Fibroblast of the conjunctiva (primary cell): ENCODE results near the gene KRTDAP.
A peak's percentile ranks its signal among the peaks of the same experiment; 100 is the strongest.
"Not testable (repeated sequence)": the region's sequence is repeated elsewhere in the genome, so short reads cannot be mapped to it uniquely, and the experiment has no call there.

ENCODE experiments used
- DNase-seq: peaks from one replicate; pipeline ENCODE4 v3.0.0-alpha.2; 2010; ENCODE audit warnings: low read depth

KRTDAP gene

DNA sequence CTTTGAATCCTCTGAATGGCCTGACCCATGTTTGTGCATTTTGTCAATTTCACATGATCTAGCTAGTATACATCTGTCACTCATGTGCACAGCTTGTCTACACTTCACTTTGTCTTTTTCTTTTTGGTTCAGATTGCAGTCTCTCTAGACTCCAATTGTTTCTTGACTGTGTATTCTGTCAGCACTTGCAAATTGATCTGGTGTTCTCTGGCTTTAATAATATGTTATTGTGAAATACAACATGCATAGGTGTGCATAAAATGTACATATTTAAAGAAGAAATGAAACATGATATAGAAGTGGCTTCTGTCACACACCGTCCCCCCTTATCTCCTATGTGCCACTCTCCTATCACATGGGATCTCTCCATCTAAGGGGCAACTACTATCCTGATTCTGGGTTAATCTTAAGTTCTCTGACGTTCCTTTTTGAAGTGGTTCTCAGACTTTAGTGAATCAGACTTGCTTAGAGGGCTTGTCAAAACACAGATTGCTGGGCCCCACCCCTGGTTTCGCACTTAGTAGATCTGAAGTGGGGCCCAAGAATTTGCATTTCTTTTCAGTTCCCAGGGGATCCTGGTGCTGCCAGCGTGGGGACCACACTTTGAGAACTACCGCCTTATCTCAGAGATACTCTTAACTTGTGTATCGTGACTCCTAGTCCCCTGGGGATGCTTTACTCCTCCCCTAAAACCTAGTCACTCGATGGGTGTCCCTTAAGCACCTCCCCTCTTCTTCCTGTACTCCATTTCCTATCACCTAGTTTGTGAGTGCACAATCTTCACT lies 5.8 kb downstream of the KRTDAP start:
- no peak for DNase-seq

- DNase-seq: no peak
These were observed 7.2 kb downstream of the KRTDAP start for GRCh38 chr19:35483089-35483488.

DNA sequence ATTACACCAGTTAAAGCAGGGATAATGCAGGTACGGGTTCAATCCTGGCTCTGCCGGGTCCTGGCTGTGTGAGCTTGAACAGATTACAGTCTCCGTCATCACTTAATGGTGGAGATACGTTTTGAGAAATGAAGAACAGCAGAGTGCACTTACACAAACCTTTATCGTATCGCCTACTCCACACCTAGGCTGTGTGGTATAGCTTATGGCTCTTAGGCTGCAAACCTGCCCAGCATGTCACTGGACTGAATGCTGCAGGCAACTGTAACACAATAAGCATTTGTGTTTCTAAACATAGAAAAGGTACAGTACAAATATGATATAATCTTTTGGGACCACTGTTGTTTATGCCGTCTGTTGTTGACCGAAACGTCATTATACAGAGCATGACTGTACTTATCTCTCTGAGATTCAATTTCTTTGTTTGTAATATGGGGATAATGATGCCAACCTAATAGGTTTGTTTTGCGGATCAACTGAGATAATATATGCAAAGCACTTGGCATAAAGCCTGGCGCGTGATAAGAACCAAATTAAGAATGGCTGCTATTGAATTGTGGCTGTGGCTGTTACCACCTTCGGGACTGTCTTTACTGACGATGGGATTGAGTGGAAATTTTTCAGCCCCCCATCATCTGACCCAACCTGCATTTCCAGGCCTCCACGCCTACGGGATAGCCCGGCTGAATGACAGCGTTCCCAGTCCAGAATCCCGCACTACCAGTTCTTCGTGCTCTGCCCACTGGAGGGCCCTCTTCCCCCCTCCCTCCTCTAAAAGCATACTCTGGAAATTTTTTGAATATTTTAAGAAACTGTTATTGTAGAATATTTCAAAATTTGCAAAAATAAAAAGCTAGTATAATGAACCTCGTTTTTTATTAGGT lies 11.2 kb downstream of the KRTDAP start:
- no peak for DNase-seq

DNA sequence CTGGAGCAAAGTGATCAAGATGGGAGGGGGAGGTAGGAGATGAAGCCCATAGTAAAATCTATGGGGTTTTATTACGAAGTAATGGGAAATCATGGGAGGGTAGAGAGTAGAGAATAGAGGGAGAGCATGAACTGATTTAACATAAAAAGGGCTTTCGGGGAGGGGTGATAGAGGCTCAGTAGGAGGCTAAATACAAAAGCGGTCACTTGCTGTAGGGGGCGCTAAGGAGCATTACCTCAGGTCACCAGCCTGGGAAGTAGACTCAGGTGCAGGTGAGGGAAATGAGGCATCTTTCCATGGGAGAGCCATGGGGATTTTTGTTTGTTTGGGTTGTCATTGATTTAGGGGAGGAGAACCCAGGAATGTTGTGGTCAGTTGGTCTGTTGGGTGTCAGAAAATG lies 14.1 kb downstream of the KRTDAP start:
- DNase-seq: no peak

DNA sequence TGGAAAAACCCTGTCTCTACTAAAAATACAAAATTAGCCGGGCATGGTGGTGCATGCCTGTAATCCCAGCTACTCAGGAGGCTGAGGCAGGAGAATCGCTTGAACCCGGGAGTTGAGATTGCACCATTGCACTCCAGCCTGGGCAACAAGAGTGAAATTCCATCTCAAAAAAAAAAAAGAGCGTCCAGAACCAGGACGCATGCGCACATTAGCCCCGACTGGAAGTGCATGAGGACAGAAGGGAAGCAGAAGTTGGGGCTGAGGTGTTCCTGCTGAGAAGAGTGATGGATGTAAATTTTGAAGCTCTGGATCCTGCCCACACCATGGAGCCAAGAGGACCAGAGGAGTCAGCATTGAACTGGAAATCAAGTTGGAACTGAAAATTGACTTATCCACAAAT lies 15.7 kb downstream of the KRTDAP start:
- not testable (repeated sequence) for DNase-seq

- DNase-seq: no peak
These were observed 16.2 kb downstream of the KRTDAP start for GRCh38 chr19:35474104-35474503.

- DNase-seq: no peak
These were observed 18.3 kb downstream of the KRTDAP start for GRCh38 chr19:35471946-35472345.

DNA sequence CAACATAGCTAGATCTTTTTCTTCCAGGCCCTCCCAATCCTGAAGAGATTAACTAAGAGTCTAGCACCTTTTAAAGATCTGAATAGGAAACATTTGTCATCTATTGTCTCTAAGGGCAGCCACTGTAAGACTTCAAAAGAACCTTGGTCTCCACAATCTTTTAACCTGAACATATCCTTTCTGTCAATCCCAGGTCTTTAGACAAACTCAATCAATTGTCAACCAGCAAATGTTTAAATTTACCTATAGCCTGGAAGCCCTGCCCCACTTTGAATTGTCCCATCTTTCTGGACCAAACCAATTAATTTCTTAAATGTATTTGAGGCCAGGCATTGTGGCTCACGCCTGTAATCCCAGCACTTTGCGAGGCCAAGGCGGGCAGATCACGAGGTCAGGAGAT lies 19.2 kb downstream of the KRTDAP start:
- not testable (repeated sequence) for DNase-seq

GRCh38 chr19:35470128-35470527 lies 20.1 kb downstream of the KRTDAP start:
- DNase-seq: no peak

DNA sequence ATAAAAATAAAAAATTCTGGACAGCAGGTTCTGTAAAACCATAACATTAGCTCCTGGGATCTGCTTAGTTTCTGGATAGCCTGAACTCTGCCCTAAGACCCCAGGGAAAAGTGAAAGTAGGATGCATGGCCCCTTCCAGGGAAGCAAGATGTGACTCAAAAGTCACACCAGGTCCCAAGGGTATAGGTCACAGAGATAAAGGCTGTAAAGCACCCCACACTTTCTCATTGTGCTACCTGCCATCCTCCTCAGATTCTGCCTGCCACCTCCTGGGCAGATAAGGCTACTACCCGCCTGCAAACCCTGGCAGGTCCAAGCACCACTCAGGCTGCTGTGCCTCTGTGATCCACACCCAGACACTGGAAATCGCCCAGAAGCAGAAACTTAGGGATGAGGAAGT lies 21.6 kb downstream of the KRTDAP start:
- DNase-seq: peak; percentile 8

- DNase-seq: no peak
These were observed 24.0 kb downstream of the KRTDAP start for GRCh38 chr19:35466259-35466658.

- not testable (repeated sequence) for DNase-seq
These were observed 27.3 kb downstream of the KRTDAP start for GRCh38 chr19:35462956-35463355.

- DNase-seq: no peak
These were observed 27.7 kb downstream of the KRTDAP start for GRCh38 chr19:35462476-35462953.

DNA sequence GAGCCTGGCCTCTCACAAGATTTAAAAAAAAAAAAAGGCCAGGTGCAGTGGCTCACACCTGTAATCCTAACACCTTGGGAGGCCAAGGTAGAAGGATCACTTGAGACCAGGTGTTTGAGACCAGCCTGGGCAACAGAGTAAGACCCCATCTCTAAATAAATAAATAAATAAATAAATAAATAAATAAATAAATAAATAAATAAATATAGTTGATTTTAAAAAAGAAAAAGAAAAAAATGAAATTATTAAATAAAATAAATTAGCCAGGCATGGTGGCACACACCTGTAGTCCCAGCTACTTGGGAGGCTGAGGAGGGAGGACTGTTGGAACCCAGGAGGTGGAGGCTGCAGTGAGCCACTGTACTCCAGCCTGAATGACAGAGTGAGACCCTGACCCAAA lies 28.5 kb downstream of the KRTDAP start:
- not testable (repeated sequence) for DNase-seq

DNA sequence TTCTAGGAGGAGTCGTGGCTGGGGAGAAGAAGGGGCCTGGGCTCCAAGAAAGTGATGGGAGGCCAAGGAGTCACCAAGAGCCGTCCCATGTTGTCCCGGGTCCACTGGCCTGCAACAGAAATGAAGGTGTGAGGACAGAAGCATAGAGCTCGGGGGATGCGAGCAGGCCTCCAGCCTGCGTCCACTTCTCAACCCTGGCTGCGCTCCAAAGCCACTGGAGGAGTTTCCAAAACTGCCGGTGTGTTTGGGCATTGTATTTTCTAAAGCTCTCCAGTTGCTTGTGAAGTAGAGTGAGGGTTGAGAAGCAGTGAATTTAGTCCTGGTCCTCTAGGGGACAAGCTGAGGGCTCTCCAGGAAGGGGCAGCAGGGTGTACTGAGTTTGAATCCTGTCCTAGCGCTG lies 29.2 kb downstream of the KRTDAP start:
- no peak for DNase-seq

- DNase-seq: no peak
These were observed 29.7 kb downstream of the KRTDAP start for GRCh38 chr19:35460608-35461007.

- DNase-seq: no peak
These were observed 30.7 kb downstream of the KRTDAP start for GRCh38 chr19:35459414-35460082.

- DNase-seq: no peak
These were observed 31.4 kb downstream of the KRTDAP start for GRCh38 chr19:35458731-35459391.

GRCh38 chr19:35458192-35458591 lies 32.1 kb downstream of the KRTDAP start:
- DNase-seq: no peak

DNA sequence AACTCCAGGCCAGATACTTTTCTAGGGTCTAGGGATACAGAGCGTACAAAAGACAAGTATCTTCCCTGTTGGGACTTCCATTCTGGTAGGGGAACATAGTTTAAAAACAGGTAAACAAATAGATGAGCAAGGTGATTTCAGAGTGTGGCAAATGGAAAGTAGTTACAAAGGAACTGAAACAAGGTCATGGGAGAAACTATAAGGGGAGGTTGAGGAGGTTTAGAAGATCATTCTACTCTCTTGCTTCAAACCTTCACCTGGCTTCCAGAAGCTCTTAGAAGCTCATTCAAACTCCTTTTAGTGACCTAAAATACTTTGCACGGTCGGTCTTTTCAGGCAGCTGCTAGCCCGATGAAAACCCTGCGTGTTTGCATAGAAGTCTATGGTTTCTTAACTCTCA lies 33.1 kb downstream of the KRTDAP start:
- no peak for DNase-seq

DNA sequence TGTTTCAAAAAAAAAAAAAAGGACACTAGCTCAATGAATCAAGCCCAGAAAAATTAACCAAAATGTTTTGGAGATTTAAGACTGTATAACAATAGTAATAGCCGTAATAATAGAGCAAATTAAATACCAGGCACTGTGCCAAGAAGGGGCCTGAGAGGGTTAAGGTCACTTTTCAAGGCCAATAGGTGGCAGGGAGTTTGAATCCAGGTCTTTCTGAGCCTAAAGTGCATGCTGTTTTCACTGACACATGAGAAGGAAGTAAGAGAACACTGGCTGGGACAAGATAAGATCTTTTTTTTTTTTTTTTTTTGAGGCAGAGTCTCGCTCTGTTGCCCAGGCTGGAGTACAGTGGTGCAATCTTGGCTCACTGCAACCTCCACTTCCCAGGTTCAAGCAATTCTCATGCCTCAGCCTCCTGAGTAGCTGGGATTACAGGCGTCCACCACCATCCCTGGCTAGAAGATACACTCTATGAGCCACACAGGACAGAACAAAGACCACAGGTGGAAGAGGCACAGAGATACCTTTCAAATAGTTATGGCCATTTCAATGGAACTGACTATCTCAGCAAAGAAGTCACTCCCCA lies 34.6 kb downstream of the KRTDAP start:
- DNase-seq: no peak

DNA sequence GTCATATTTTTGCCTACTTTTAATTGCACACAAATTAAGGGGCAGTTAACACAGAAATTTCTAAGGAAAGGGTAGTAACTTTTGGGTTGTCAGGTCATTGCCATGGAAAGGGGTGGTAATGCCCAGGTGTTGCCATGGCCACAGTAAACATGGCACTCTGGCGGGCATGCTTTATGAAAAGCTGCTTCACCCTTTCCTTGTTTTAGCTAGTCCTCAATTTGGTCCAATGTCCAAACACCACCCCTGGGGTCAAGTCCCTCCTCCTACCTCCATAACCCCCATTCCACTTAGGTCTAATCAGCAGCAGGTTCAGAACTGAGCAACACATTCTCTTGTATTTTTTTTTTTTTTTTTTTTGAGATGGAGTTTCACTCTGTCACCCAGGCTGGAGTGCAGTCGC lies 35.6 kb downstream of the KRTDAP start:
- no peak for DNase-seq
